DMS153 treated with DMSO at 0.1 percent for 48 hours (cell line): Measurements from ENCODE around the gene LEP.
A peak's percentile ranks its signal among the peaks of the same experiment; 100 is the strongest.

ENCODE experiments used
- DNase-seq: peaks from one replicate; lab custom pipeline; 2025; ENCODE audit not compliant: unreplicated experiment; lab: John Stamatoyannopoulos, UW

LEP gene

DNA sequence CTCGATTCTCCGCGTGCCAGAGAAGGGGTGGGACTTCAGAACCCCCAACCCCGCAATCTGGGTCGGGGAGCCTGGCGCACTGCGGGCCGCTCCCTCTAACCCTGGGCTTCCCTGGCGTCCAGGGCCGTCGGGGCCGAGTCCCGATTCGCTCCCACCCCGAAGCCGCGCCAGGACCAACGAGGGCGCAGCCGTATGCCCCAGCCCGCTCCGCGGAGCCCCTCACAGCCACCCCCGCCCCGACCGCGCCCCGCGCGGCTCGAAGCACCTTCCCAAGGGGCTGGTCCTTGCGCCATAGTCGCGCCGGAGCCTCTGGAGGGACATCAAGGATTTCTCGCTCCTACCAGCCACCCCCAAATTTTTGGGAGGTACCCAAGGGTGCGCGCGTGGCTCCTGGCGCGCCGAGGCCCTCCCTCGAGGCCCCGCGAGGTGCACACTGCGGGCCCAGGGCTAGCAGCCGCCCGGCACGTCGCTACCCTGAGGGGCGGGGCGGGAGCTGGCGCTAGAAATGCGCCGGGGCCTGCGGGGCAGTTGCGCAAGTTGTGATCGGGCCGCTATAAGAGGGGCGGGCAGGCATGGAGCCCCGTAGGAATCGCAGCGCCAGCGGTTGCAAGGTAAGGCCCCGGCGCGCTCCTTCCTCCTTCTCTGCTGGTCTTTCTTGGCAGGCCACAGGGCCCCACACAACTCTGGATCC is at the start of gene LEP:
LEP (plus strand) TSS at position 583 of the 691 bp plus-strand sequence. CDS start 10,741 bp downstream, outside the sequence.
- no peak for DNase-seq

DNA sequence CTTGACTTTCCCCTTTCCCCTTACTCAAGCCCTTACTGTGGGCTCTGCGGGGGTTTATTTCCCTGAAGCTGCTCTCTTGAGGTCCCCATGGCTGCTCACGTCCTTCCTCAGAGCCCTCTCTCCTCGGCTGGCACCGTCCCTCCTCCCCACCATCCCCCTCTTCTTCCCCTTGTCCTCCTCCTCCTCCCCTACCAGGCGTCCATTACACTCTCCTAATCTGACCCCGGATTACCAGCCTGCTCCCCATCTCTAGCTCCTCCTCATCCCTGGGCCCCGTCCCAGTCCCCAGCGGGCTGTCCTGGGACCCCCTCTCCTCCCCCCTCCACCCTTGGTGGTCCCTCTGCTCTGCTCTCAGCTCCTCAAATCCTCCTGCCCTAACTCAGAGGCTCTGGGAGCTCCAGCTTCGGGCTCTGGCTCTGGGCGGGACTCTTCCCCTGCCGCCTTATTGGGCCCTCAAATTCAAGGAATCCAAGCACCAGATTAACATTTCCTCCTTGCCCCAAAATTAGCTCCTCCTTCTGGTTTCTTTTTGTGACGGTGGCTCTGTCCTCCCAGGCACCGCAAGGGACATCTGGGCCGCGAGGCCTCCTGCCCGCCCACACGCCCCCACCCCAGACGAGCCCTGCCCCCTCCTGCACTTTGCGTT is 48.5 kb upstream of the LEP start:
- no peak for DNase-seq

DNA sequence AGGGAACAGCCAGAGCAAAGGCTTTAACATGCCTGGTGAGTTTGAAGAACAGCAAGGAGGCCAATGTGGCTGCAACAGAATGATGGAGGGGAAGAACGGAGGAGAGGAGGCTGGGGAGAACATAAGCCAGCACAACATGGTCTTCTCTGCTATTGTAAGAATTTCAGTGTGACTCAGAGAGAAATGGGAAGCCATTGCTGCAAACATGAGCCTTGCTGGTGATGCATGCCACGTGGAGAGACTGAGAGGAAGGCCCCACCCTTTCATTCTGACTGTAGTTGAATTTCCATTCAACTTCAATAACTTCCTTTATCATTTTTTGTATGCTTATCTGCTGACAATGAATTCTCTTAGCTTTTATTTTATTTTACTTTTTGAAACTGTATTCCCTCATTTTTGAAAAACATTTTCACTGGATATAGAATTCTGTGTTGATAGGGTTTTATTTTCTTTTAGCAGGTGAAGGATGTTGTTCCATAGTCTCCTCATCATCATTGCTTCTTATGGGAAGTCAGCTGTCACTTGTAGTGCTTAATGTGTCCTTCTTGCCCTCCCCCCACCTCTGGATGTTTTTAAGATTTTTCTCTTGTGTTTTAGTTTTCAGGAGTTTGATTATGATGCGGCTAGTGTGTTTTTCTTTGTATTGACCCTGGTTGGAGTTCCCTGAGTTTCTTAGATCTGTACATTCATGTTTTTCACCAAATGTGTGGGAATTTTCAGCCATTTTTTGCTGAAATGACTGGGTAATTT is 46.4 kb upstream of the LEP start:
- DNase-seq, result no peak

DNA sequence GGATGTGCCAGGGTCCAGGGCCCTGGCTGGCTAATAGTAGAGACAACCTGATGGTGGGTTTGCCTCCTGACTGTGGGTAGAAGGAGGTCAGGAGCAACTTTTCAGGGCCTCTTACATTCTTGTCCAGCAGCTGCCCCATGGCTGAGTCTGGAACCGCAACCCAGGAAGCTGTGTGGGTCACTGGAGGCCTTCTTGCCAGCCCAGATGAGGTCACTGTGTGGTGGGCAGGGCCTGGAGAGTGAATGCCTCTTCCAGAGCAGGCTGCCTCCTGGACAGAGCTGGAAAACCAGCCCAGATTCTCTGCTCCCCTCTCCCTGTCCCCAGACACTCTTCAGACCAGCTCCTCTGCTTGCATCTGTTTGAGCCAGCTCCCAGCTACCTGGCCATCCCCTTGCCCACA is 43.5 kb upstream of the LEP start:
- no peak for DNase-seq

DNA sequence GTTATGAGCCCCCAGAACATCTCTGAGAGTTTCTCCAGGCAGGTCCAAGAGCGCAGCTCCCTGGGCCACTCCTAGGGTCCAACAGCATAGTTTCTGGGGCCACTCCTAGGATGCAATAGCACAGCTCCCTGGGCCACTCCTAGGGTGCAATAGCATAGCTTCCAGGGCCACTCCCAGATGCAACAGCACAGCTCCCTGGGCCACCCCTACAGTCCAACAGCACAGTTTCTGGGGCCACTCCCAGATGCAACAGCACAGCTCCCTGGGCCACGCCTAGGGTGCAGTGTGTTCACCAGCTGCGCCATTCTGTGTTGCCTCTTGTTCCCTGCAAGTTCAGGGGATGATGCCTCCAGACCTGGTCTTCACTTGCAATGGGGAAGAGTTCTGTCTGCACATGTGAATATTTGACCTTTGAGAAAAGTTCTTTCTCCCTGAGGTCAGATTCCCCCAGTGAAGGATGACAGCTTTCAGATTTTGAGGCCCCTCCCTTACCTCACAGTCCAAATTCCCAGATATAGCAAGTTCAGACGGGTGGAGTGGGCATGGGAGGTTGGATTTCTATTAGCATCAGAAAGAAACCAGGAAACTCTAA is 43.0 kb upstream of the LEP start:
- no peak for DNase-seq

DNA sequence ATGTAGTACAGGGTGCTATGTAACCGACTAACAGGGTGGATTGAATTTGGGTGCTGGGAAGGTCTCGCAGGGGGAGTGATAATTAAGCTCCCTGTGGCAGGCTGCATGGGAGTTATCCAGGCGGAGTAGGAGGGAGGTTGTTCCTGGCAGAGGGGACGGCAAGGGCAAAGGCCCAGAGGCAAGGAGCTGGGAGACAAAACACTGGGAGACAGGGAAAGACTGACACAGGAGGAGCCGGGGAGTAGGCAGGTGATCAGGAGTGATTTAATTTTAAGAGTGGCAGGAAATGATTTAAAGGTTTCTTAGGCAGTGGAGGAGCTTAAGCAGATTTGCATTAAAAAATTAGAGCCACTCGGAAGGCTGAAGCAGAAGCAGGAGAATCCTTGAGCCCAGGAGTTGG is 40.7 kb upstream of the LEP start:
- no peak for DNase-seq

DNA sequence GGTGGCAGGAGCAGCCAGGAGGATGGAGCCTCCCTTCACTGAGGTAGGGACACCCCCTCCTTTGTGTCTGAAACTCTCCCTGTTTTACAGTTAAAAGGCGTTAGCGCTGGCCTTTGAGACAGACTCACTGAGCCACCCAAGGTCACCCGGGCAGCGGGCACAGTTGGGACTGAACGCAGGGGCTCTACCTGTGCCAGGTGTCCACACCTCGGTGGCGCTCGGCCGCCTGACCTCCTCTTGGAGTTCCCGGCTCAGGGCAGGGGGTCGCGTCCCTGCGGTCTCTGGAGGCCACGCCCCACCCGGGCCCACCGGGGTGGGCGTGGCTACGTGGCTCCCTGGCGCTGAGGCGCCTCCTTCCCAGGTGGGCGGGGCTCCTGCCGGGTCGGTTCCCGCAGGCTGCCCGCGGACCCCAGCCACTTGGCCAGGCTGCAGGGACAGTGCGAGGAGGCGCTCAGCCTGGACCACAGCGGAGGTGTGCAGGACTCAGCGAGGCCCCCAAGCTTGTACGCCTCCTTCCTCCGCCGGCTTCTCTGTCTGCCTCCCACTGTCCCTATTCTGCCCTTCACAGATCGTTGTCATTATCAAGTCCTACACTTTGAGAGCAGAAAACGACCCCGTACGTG is 39.9 kb upstream of the LEP start:
- no peak for DNase-seq

DNA sequence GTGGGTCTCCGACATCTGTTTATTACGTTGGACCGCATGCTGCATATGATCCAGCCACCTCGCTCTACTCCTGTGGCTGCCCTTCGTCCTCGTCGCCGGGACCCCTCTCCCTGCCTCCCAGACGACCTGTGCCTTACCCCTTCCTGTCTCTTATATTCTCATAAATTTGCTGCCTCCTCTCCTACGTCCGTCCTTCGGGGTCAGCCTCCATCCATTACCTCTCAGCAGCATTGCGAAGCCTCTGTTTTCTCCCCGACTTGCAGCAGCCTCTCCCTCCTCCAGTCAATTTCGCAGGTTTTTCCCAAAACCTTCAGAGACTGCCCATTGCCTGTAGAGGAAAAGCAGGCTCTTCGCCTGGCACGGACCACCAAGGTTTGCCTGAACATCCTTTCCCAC is 39.4 kb upstream of the LEP start:
- DNase-seq, result no peak

DNA sequence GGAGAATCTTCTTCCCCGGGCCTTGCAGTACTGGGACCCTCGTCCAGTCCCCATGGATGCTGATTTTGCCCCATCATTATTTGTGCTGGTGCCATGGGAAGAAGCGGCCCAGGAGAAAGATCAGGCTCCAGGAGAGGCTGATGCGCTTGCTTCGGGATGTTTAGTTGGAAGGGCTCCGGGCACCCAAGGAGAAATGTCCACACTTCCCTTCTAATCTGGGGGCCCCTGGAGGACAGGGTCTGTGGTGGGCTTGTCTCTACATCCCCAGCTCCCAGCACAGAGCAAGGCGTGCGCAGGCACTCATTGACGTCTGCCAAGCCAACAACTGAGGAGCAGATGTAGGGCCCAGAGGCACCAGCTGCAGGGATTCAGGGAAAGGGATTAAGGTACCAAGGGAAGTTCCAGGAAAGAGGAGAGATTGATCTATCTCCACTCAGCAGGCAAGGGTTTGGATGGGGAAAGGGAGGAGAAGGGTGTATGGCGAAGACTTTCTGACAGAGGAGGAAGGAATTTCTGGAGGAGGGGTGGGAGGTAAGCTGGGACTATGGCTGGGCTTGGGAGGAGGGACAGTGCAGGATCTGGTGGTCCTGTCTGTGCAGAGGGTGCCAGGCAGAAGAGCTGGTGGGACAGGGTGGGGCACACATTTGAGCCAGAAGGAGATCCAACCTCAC is 38.7 kb upstream of the LEP start:
- no peak for DNase-seq

DNA sequence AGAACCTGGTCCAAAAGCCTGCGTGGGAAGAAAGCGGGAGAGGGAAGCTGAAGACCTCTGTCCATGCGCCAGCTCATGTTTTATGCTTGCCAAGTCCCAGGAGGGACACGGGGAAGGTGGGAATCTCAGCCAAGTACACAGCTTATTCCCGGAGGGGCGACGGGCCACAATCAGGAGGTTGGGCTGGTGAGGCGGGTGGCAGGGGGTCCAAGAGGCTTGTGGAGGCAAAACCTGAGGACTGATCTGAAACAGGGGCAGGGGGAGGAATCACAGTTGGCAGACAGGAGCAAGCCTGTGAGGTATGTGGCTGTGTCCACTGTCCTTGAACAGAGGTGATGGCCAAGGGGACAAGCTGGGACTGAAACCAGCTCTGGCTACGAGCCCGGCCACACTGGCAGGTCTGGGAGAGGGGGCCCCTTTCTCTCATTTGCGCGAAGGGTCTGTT is 38.0 kb upstream of the LEP start:
- DNase-seq, result no peak

DNA sequence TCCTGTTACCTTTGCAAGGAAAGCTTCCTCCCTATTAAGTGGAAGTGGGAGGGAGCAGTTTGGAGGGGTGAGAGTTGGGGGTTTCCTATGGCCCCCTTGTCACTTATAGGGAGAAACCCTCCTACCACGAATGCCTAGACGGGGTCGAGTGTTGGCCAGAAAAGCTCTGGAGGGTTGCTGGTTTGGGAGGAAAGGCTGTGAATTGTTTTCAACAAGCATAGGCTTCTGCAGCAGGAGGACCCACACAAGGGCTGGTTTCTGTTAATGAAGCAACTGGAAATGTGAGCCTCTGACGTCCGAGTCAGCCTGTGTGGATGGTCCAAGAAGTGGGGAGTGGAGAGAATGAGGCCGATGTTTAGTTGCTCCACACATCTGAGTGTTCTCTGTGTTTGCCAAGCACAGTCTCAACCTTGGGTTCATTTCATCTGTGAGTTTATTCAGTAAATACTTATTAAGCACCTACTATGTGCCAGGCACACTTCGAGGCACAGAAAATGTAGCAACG is 37.3 kb upstream of the LEP start:
- no peak for DNase-seq

DNA sequence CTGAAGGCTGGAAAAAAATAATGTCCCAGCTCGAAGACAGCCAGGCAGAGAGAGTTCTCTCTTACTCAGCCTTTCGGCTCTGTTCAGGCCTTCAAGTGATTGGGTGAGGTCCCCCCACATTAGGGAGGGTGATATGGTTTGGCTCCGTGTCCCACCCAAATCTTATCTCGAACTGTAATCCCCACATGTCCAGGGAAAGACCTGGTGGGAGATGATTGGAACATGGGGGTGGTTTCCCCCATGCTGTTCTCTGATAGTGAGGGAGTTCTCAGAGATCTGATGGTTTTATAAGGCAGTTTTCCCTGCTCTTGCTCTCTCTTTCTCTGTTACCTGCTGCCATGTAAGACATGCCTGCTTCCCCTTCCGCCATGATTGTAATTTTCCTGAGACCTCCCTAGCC is 36.6 kb upstream of the LEP start:
- no peak for DNase-seq

DNA sequence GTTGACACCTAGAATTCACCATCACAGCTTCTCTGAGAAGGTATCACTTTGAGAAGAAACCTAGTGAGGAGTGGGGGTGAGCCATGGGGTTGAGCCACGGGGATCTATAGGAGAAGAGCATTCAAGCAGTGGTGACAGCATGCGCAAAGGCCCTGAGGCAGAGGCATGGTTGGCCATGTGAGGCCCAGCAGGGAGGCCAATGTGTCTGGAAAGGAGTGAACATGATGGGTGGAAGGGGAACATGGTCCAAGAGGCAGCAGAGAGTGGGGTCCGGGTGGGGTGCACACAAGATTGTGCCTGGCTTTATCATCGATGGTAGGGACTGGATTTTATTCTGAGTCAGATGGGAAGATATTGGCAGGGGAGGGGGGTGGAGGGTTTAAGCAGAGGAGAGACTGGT is 36.0 kb upstream of the LEP start:
- no peak for DNase-seq

DNA sequence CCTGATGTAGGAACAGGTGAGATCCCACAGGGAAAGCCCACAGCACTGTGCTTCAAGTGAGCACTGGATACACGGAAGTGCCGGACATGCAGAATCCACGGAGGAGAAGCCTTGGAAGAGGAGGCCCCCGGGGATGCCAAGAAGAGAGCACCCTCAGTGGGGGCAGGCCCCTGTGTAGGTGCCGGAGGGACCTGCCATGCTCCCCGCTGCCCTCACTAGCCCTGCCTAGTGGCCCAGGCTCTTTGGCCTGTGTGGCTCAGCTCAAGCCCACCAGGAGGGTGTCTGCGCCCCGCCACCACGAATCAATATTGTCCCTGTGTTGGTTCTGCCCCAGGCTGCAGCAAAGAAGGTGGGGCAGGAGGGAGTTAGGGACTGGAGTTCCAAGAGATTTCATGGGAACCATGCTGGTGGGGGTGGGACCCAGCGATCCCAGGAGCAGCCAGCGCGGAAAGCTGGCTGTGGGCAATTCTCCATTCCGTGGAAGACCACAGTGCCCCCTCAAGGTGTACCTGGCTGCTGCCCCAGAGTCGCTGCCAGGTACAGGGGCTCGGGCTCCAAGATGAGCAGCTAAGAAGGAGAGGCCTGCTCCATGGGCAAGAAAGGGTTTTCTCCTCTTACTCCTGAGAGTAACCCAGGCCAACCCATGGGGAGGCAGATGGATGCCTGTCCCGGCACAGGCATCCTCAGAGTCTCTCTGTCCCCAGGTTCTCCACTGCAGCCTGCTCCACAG is 34.9 kb upstream of the LEP start:
- DNase-seq, result no peak

DNA sequence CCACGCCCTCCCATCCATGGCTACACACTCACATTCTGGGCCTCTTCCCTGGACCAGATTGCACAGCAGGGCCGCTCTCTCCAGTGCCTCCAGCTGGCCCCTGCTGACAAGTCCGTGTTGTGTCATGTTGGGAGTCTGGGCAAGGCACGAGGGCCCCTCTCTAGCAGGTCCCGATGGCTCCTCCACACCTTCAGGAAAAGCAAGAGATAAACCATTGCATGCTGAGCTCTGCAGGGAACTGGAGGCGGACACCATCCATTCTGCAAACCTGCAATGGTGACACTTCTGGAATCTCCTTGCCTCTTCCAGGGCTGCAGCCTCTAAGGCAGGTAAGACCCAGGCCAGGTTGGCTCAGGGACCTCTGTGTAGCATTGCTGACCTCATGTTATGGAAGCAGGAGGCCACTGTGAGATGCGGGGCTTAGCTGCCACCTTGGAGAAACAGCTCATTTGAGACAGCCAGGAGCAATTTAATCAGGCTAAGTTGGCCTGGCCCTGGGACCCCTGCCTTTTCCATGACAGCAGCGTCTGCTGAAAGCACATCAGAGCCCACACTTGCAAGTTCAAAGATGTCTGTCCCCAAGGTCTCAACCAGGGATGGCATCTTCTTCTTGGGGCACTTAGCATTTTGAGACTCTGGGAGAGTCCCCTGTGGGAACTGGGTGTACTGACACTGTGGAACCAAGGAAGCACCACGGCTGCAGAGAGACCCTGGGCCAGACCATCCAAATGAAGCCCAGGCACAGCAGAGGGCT is 34.2 kb upstream of the LEP start:
- DNase-seq, result no peak

DNA sequence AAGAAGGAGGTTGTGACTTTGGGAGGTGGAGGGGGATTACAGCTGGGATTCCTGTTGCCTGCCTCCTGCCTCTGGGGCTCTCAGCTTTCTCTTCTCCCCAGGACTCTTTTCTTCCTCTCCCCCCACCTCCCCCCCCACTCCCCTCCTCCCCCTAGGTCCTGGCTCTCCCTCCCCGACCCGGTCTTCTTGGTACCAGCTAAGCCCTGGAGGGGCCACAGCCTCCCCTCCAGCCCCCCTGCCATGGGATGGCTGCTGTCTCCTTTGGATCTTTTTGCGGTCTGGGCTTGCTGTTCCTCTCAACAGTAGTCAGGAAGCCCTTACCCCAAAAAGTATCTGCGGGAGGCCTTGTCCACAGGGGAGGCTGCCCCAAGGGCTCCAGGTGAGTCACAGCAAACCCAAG is 33.5 kb upstream of the LEP start:
- no peak for DNase-seq

DNA sequence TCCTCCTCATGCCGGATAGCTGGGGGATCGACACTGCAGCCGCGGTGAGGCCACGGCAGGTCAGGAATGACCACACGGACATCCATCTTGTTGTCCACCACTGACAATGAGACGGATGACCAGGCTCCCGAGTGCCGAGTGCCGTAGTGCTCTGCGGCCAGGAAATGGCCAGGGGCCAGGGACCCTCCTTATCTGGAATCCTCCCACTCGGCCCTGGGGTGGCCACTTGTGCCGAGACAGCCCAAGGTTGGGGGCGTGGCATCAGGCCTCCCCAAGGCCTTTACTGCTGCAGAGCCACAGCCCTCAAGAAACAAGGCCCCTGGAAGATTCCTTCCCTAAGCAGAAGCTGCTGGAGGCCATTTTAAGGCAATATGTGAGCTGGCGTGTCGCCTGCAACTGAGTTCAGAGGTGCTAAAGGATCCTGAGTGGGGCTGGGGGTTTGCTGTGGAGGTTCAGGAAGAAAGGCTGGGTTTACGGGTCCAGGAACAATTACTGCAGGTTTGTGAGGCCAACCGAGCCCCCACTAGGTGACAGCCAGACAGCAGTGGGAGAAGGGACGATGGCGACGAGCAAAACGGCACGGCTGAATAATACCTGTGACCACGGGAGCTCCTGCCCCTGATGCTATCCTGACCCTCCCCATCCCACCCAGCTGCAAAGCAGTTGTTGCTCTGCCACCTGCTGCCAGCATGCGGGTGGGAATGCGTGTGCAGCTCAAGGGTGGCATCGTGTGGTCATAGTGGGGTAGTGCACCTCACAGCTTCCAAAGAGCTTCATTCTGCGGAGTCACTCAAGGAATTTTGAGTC is 31.6 kb upstream of the LEP start:
- peak; percentile 58 for DNase-seq

DNA sequence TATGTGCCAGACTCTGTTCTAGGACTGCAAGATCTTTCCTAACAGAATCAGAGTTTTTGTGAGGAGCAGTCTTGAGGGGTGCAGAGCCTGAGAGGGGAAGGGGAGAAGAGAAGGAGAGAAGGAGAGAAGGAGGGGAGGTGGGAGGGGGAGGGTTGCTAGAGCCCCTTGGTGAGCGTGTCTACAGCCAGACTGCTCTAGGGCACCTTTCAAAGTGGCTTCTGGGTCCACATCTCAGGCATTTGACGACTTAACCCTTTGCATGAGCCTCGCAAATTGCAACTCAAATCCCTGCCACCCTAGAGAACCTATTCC is 31.1 kb upstream of the LEP start:
- DNase-seq, result no peak
